GM19328 (cell line): ENCODE data around the gene STXBP2.

ENCODE experiments used
- ATAC-seq: cut with Tn5 transposase; IDR thresholded peaks from one replicate; pipeline ENCODE4 v1.9.1; 2021; ENCODE audit warnings: mild to moderate bottlenecking, moderate library complexity; ENCODE audit not compliant: unreplicated experiment

STXBP2 gene

DNA sequence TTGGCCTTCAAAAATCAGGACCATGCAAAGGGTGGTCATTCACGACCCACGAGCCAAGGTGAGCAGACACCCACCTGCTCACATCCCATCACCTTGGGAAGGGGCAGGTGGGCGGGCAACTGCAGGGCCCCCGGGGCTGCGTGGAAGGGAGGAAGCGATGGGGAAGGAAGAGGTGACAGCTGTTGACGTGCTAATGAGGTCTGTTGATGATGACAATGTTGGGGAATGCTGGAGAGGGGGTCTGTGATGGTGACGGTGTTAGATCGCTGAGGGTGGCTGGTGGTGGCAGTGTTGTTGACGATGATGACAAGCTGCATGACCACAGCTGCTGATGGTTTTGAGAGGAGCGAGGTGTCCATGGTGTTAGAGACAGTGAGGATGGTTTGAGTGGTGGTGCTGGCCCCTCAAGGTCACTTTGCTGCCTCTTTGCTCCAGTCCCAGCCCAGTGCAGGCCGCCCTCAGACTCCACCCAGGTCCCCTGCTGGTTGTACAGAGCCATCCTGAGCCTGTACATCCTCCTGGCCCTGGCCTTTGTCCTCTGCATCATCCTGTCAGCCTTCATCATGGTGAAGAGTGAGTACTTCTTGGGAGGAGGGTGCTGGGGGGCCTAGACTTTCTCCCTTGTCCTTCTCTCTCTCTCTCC, 40.9 kb downstream of the STXBP2 start:
- no peak for ATAC-seq

- no peak for ATAC-seq
Measured at GRCh38 chr19:7678971-7679751, 42.3 kb downstream of the STXBP2 start.

DNA sequence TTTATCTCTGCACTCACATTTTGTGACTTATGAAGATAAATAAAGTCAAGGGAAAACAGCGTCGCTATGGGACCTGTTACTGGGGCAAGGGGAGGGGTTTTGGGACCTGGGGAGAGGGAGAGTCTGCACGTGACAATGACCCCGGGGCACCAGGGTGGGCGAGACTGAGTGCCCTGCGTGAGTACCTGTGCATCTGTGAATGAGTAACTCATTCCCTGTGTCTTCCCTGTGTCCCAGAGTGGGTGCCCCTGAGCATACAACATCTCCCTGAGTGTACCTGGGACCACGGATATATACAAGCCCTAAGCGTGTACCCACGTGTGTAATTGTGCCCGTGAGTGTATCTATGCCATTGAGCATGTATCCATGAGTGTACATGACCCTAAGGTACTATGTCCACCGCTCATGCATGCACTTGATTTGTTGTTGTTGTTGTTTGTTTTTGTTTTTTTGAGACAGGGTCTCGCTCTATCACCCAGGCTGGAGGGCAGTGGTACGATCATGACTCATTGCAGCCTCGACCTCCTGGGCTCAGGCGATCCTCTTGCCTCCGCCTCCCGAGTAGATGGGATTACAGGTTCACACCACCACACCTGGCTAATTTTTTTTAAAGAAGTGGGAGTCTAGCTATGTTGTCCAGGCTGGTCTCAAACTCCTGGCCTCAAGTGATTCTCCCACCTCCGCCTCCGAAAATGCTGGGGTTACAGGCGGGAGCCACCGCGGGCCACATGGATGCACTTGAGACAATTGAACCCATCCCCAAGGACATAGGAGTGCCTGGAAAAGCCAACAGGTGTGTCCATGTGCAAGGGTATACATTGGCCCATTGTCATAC, 43.1 kb downstream of the STXBP2 start:
- ATAC-seq: no peak

- peak; percentile 47 for ATAC-seq
Measured at GRCh38 chr19:7680606-7681339, 43.9 kb downstream of the STXBP2 start, which contains the start of gene TRAPPC5. Gene TRAPPC5, plus strand, starts transcription at chr19:7680833. Its CDS starts 1,421 bp downstream, at chr19:7682254.

DNA sequence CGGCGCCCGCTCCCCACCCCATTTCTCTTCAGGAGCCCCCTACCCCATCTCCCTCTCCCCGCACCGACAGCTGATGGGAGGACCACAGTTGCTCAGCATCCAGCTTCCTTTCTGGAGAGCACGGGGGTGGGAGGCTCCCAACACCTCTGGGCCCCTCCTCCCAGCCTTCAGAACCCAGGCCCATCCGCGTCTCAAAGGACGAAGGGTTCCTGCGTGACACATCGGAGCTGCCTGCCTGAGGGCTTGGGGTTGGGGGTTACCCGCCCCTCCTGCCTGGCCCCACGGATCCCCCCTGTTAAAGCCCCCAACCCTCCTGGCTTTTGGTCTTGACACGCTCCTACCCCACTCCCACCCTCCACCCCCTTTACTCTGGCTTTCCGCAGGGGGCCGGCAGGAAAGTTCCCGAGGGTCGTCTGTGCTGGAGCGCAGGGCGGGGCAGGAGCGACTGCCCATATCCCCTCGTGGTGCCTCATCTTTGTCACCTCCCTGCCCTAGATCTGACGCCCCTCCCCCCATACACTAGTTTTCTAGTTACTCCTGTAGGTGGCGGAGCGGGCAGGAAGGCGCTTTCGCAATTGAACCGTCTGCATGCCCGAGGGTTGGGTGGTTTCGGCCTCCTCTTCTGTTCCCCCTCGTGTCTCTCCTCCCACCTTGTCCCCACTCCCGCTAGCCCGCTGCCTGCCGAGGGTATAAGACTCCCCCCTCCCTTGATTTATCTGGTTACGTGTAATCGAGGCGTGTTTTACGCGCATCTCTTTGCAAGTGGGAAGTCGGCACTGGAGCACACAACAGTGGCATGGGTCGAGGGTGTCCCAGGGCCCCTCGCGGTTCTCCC, 44.6 kb downstream of the STXBP2 start:
- no peak for ATAC-seq

- ATAC-seq: no peak
Measured at GRCh38 chr19:7682175-7682855, 45.4 kb downstream of the STXBP2 start.

DNA sequence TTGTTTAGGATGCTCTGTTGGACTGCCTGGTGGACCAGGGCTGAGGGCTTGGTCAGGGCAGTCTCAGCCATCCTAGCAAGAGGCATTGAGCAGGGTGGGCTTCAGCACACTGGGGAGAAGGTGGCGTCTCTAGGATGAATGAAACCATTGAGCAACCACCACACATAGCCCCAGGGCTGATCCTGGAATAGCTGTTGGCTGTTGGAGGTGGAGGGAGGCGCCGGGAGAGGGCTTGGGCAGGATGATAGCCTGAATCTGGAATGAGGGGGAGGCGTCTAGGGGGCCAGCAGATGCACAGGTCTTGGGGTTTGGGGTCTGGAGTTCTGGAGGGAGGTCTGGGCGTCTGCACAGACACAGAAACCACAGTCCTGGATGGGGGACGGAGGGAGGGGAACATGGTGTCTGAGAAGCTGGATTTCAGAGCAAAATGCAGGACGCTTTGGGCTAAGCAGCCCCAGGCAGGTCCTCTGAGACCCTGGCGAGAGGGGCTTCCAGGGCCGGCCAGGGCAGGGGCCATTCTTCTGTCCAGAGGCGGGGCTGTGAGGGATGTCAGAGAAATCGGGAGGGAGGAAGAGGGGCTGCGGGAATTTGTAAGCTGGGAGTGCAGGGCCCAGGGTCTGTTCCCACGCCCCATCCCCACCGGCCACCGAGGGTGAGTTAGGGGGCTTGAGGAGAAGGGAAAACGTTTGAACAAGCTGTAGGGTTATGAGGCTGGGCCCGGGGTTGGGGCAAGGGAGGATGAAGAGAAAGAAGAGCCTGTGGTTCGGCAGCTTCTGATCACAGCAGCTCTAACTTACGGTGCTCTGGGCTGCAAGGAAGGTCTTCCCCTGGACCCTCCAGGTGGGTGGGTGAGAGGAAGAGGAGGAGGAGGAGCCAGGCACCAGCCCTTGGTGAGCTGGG, 48.9 kb downstream of the STXBP2 start:
- no peak for ATAC-seq

GRCh38 chr19:7687177-7687576, 50.3 kb downstream of the STXBP2 start:
- ATAC-seq: no peak

DNA sequence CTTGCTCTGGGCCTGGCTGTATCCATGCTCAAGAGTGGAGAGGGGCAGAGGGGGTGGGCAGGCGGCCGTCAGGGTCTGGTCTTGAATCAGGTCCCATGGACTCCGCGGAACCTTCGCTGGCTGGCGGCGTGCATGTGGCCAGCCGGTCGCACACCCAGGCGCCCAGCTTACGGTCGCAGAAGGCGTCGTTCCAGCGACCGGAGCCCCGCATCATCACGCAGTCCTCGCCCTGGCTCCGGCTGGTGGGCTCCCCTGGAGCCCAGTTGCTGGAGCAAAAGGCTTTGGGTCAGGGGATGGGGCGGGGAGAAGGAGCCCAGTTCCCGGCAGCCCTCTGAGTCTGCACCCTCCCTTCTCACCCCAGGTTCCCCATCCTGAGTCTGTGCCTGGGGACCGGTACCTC, 52.3 kb downstream of the STXBP2 start:
- ATAC-seq: no peak

GRCh38 chr19:7690779-7691258, 53.9 kb downstream of the STXBP2 start:
- no peak for ATAC-seq

DNA sequence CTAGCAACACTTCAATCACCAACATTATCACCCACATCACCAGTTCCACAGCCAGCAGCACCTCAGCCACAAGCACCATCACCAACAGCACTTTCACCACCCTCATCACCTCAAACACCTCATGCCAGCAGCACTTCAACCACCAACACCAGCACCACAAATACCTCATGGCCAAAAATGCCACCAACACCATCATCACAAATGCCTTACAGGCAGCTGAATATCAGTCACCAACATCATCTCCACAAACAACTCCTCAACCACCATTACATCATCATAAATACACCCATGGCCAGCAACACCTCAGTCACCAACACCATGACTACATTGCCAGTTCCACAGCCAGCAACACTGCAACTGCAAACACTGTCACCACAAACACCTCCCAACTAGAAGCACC, 54.6 kb downstream of the STXBP2 start:
- ATAC-seq: no peak

DNA sequence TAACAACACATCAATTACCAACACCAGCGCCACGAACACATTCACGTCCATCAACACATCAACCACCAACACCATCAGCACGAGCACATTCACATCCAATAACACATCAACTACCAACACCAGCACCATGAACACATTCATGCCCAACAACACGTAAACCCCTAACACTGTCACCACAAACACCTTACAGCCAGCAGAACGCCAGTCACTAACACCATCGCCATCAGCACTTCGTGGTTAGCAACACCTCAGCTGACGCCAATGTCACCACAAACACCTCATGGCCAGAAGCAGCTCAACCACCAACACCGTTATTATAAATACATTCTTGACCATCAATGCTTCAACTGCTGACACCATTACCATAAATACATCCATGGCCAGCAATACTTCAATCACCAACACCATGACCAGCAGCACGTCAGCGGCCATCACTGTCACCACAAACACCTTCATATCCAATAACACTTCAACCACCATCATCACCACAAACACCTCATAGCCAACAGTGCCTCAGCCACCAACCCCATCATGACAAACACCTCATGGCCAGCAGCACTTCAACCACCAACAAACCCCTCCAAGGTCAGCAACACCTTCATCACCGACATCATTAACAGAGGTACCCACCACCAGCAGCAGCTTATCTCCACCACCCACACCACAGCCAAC, 55.6 kb downstream of the STXBP2 start:
- ATAC-seq: no peak

GRCh38 chr19:7694499-7694898, 57.6 kb downstream of the STXBP2 start:
- no peak for ATAC-seq
